Measurements from ENCODE around the gene UBC.

Gene UBC

DNA sequence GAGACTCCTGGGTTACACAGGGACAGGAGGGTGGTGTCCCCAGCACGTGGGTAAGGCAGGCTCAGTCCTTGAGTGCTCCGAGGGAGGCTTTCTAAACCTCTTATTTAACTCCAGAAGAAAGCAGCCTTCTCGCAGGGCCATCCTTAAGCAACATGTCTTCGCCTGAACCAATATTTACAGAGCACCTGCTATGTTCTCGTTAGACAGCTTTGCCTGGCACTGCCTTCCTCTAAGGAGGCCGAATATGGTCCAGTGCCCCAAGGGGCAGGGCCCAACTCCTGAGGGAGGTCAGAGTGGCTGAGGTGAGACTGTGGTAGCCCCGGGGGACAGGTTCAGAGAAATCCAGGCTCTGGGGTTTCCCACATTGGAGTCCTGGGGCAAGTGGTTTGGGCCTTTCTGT lies 48.7 kb downstream of the UBC start:
- Histone ChIP-seq H3K79me1 (ENCODE audit: low read length) (peaks cover 12% of the 10 kb centered on the region), H3K9ac (ENCODE audit: low read length) (no peak overlapping the region), H3K14ac (ENCODE audit: low read length) (no peak overlapping the region), H3K4me2 (ENCODE audit: low read length) (no peak overlapping the region), H2BK5ac (ENCODE audit: low read depth, low read length, poor library complexity) (no peak overlapping the region), H3K27me3 (ENCODE audit: insufficient read depth, low read length) (no peaks in the 10 kb centered on the region), H3K27ac (ENCODE audit: low read depth, low read length) (no peak overlapping the region), H3K9me3 (ENCODE audit: insufficient read depth, low read depth, low read length) (no peaks in the 10 kb centered on the region), H2AFZ (ENCODE audit: insufficient read depth, low read length, poor library complexity) (no peak overlapping the region), H3K36me3 (ENCODE audit: control insufficient read depth in 1 of 2, insufficient read depth in 2 of 2, low read length in 2 of 2) (no peaks in the 10 kb centered on the region), H3K4me1 (ENCODE audit: control insufficient read depth in 1 of 2, insufficient read depth in 2 of 2, low read length in 2 of 2) (peaks cover 6 to 15% of the 10 kb centered on the region in 2 experiments), H3K18ac (ENCODE audit: low read length) (no peak overlapping the region), H2AK5ac (ENCODE audit: low read length) (no peak overlapping the region), H3K4ac (ENCODE audit: low read depth, low read length) (no peak overlapping the region), H4K12ac (ENCODE audit: low read depth, low read length) (no peak overlapping the region), H3K23ac (ENCODE audit: low read length) (no peak overlapping the region), H4K8ac (ENCODE audit: low read depth, low read length) (no peak overlapping the region), H2BK120ac (ENCODE audit: insufficient read depth, low read length, poor library complexity) (no peak overlapping the region), H3K79me2 (ENCODE audit: control insufficient read depth, insufficient read depth, low read length, poor library complexity) (peaks cover 8% of the 10 kb centered on the region), H2BK12ac (ENCODE audit: low read length) (no peak overlapping the region), H3K4me3 (ENCODE audit: low read depth, low read length) (no peak overlapping the region), H4K91ac (ENCODE audit: low read depth, low read length) (no peak overlapping the region)
- no CpG with 5 or more reads among the region's 7 CpGs for WGBS (ENCODE audit: extremely low coverage, insufficient coverage, insufficient read length)
- DNase-seq: no peak

DNA sequence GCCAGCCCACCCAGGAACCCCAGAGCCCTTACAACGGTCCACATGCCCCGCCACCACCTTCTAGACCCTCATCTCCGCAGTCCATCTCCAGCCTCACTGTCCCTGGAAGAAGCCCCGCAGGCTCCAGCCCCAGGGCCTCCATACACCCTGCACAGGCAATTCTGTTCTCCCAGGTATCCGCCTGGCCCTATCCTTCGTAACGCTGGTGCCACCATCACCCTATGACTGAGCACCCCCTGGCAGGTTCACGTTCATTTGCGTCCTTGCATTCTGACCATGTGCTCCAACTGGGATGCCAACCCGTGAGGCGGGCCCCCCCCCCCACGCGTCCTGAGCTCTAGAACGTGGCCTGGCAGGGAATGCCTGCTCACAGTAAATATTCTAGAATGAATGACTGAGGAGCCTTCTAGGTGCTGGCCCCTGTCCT lies 50.1 kb downstream of the UBC start:
- Histone ChIP-seq H3K23ac (ENCODE audit: low read length) (no peak overlapping the region), H2BK120ac (ENCODE audit: insufficient read depth, low read length, poor library complexity) (peak overlapping the region; percentile 54), H3K79me2 (ENCODE audit: control insufficient read depth, insufficient read depth, low read length, poor library complexity) (peaks cover 8% of the 10 kb centered on the region), H3K4ac (ENCODE audit: low read depth, low read length) (peak overlapping the region; percentile 3), H2AFZ (ENCODE audit: insufficient read depth, low read length, poor library complexity) (peak overlapping the region; percentile 46), H4K12ac (ENCODE audit: low read depth, low read length) (peak overlapping the region; percentile 83), H3K4me3 (ENCODE audit: low read depth, low read length) (peak overlapping the region; percentile 48), H3K9me3 (ENCODE audit: insufficient read depth, low read depth, low read length) (no peaks in the 10 kb centered on the region), H3K27ac (ENCODE audit: low read depth, low read length) (no peak overlapping the region), H4K91ac (ENCODE audit: low read depth, low read length) (peak overlapping the region; percentile 94), H2BK5ac (ENCODE audit: low read depth, low read length, poor library complexity) (peak overlapping the region; percentile 15), H3K4me2 (ENCODE audit: low read length) (peak overlapping the region; percentile 66), H3K27me3 (ENCODE audit: insufficient read depth, low read length) (no peaks in the 10 kb centered on the region), H3K36me3 (ENCODE audit: control insufficient read depth in 1 of 2, insufficient read depth in 2 of 2, low read length in 2 of 2) (no peaks in the 10 kb centered on the region), H3K4me1 (ENCODE audit: control insufficient read depth in 1 of 2, insufficient read depth in 2 of 2, low read length in 2 of 2) (peaks cover 6 to 15% of the 10 kb centered on the region in 2 experiments), H3K18ac (ENCODE audit: low read length) (peak overlapping the region; percentile 74), H3K79me1 (ENCODE audit: low read length) (peaks cover 12% of the 10 kb centered on the region), H3K14ac (ENCODE audit: low read length) (peak overlapping the region; percentile 58), H4K8ac (ENCODE audit: low read depth, low read length) (peak overlapping the region; percentile 91), H3K9ac (ENCODE audit: low read length) (no peak overlapping the region), H2BK12ac (ENCODE audit: low read length) (peak overlapping the region; percentile 54), H2AK5ac (ENCODE audit: low read length) (peak overlapping the region; percentile 10)
- peak in 1 of 2 donors; percentile 28 for DNase-seq
- WGBS (ENCODE audit: extremely low coverage, insufficient coverage, insufficient read length): no CpG with 5 or more reads among the region's 14 CpGs

DNA sequence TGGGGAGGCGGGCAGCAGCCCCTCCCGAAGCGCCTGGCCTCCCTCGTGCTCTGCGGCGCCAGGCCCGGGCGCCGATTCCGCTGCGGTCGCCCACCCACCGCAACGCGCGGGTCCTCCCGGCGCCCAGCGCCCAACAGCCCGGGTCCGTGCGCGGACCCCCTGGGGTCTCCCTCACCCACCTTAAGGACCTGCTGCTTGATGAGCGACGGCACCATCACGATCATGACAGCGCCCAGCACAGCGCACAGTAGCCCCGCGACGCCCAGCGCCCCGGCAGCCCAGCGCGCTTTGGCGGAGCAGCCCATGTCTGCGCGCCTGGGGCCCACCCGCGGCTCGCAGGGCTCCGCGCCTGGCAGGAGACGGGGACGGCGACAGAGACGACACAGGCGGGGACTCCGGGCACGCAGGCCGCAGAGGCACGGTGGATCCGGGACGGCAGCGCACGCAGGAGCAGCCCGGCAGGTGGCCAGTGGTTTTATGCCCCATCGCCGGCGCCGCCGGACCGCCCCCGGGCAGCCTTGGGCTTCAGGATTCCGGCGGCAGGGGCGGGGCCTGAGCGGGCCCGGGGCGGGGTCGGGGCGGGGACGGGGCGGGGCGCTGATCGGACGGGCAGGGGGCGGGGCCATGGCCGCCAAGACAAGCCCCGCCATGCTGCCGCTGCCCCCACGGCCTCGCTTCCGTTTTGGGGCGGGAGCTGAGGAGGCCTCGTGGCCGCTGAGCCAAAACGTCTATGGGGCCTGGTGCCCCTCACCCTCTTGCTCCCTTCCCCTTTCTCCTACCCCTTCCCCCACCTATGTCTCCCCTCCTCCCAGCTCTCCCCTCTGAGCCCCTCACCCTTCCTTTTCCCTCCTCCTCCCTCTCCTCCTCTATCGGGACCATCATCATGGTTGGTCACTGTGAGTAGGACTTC lies 50.8 kb downstream of the UBC start, which contains the start of gene SCARB1:
Gene SCARB1 (minus strand): TSS at position 449 of the 910 bp plus-strand sequence. CDS start 144 bp downstream, at position 305.
- WGBS (ENCODE audit: extremely low coverage, insufficient coverage, insufficient read length): no CpG with 5 or more reads among the region's 89 CpGs
- Histone ChIP-seq H2AK5ac (ENCODE audit: low read length) (peak within 1 kb of the TSS; percentile 62), H3K79me1 (ENCODE audit: low read length) (peaks cover 12% of the 10 kb centered on the region), H3K23ac (ENCODE audit: low read length) (no peak within 1 kb of the TSS), H3K9ac (ENCODE audit: low read length) (peak within 1 kb of the TSS; percentile 7), H3K27ac (ENCODE audit: low read depth, low read length) (no peak within 1 kb of the TSS), H3K4me1 (ENCODE audit: control insufficient read depth in 1 of 2, insufficient read depth in 2 of 2, low read length in 2 of 2) (peaks cover 6 to 15% of the 10 kb centered on the region in 2 experiments), H4K12ac (ENCODE audit: low read depth, low read length) (peak within 1 kb of the TSS; percentile 83), H3K36me3 (ENCODE audit: control insufficient read depth in 1 of 2, insufficient read depth in 2 of 2, low read length in 2 of 2) (no peaks in the 10 kb centered on the region), H4K8ac (ENCODE audit: low read depth, low read length) (peak within 1 kb of the TSS; percentile 91), H3K4me2 (ENCODE audit: low read length) (peak within 1 kb of the TSS; percentile 85), H4K91ac (ENCODE audit: low read depth, low read length) (peak within 1 kb of the TSS; percentile 94), H2AFZ (ENCODE audit: insufficient read depth, low read length, poor library complexity) (peak within 1 kb of the TSS; percentile 81), H3K18ac (ENCODE audit: low read length) (peak within 1 kb of the TSS; percentile 97), H3K9me3 (ENCODE audit: insufficient read depth, low read depth, low read length) (no peaks in the 10 kb centered on the region), H2BK5ac (ENCODE audit: low read depth, low read length, poor library complexity) (peak within 1 kb of the TSS; percentile 66), H3K14ac (ENCODE audit: low read length) (peak within 1 kb of the TSS; percentile 90), H2BK12ac (ENCODE audit: low read length) (peak within 1 kb of the TSS; percentile 82), H3K4me3 (ENCODE audit: low read depth, low read length) (peak within 1 kb of the TSS; percentile 77), H3K79me2 (ENCODE audit: control insufficient read depth, insufficient read depth, low read length, poor library complexity) (peaks cover 8% of the 10 kb centered on the region), H2BK120ac (ENCODE audit: insufficient read depth, low read length, poor library complexity) (peak within 1 kb of the TSS; percentile 87), H3K27me3 (ENCODE audit: insufficient read depth, low read length) (no peaks in the 10 kb centered on the region), H3K4ac (ENCODE audit: low read depth, low read length) (peak within 1 kb of the TSS; percentile 73)
- peak; percentile 76 to 91 for DNase-seq

DNA sequence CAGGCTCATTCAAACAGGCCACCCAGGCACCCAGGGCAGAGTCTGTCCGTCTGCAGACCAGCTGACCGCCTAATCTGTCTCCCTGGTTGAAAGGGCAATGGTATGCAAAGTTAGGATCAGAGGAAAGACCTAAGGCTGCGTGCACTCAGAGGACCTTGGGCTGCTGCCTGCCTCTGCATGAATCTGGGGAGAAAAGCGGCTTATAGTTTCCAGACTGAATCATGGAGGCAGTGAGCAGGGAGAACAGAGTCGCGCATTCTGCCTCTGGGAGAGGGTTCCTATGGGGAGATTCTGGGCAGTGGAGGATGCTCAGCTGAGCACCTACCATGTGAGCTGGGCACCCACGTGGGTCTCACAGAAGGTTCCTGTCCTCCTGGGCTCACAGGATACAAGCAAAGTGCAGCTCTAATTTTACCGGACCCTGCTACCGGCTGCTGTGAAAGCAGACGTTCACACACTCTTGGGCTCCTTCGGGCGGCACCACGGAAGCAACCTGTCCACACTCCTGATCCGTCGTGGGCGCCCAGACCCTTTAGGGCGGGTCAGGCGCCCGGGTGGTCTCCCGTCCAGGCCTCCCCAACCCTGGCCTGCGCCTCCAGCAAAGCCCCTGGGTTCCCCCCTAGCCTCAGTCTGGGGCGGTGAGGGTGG lies 51.6 kb downstream of the UBC start:
- peaks cover 6 to 15% of the 10 kb centered on the region in 2 experiments for H3K4me1 ChIP-seq (ENCODE audit: control insufficient read depth in 1 of 2, insufficient read depth in 2 of 2, low read length in 2 of 2)
- no CpG with 5 or more reads among the region's 22 CpGs for whole genome bisulfite sequencing (ENCODE audit: extremely low coverage, insufficient coverage, insufficient read length)
- H3K4me2 ChIP-seq (ENCODE audit: low read length): peak overlapping the region; percentile 85
- peak overlapping the region; percentile 81 for H2AFZ ChIP-seq (ENCODE audit: insufficient read depth, low read length, poor library complexity)
- H3K27ac ChIP-seq (ENCODE audit: low read depth, low read length): no peak overlapping the region
- H3K4me3 ChIP-seq (ENCODE audit: low read depth, low read length): peak overlapping the region; percentile 77
- peak overlapping the region; percentile 97 for H3K18ac ChIP-seq (ENCODE audit: low read length)
- H3K9ac ChIP-seq (ENCODE audit: low read length): peak overlapping the region; percentile 7
- H2AK5ac ChIP-seq (ENCODE audit: low read length): no peak overlapping the region
- peak overlapping the region; percentile 87 for H2BK120ac ChIP-seq (ENCODE audit: insufficient read depth, low read length, poor library complexity)
- no peaks in the 10 kb centered on the region for H3K36me3 ChIP-seq (ENCODE audit: control insufficient read depth in 1 of 2, insufficient read depth in 2 of 2, low read length in 2 of 2)
- H4K91ac ChIP-seq (ENCODE audit: low read depth, low read length): peak overlapping the region; percentile 90
- peak overlapping the region; percentile 90 for H3K14ac ChIP-seq (ENCODE audit: low read length)
- H4K8ac ChIP-seq (ENCODE audit: low read depth, low read length): peak overlapping the region; percentile 71
- peaks cover 8% of the 10 kb centered on the region for H3K79me2 ChIP-seq (ENCODE audit: control insufficient read depth, insufficient read depth, low read length, poor library complexity)
- no peak overlapping the region for H2BK5ac ChIP-seq (ENCODE audit: low read depth, low read length, poor library complexity)
- peak overlapping the region; percentile 82 for H2BK12ac ChIP-seq (ENCODE audit: low read length)
- peak overlapping the region; percentile 73 for H3K4ac ChIP-seq (ENCODE audit: low read depth, low read length)
- peak overlapping the region; percentile 61 for H4K12ac ChIP-seq (ENCODE audit: low read depth, low read length)
- peaks cover 12% of the 10 kb centered on the region for H3K79me1 ChIP-seq (ENCODE audit: low read length)
- DNase-seq: peak in 1 of 2 donors; percentile 34
- H3K9me3 ChIP-seq (ENCODE audit: insufficient read depth, low read depth, low read length): peaks cover 2% of the 10 kb centered on the region
- H3K23ac ChIP-seq (ENCODE audit: low read length): no peak overlapping the region
- no peaks in the 10 kb centered on the region for H3K27me3 ChIP-seq (ENCODE audit: insufficient read depth, low read length)

All from trophoblast cell (in vitro differentiated cells and primary cell).